Heart right ventricle (tissue), 16 donors: Measurements from ENCODE around the gene ZHX3. TPM values are rescaled to one million over a fixed set of nuclear protein-coding genes. Genes with fewer than 3 reads are reported as not detected.

Experiments used
- ATAC-seq, 8 donors: fragments of 200-7000 bp; cut with Tn5 transposase; one replicate each; pipeline ENCODE4 v1.9.1; 2020; ENCODE audit warnings: mild to moderate bottlenecking in 8 of 8, moderate library complexity in 8 of 8, moderate number of reproducible peaks in 1 of 8
- DNase-seq, 2 donors: peaks; one replicate each; pipeline ENCODE4 v3.0.0-alpha.2; 2020
- H3K27ac ChIP-seq, 10 donors: fragments of 200-600 bp; sonication (generic) in 2 of 10; one replicate each; pipeline versions ENCODE4 v1.5.0 to v1.8.0; 2020 to 2022; ENCODE audit warnings: mild to moderate bottlenecking in 3 of 10
- H3K27me3 ChIP-seq, 7 donors: fragments of 200-600 bp; one replicate each; pipeline ENCODE4 v1.8.0; 2021 to 2022; ENCODE audit warnings: mild to moderate bottlenecking in 2 of 7
- H3K36me3 ChIP-seq, 9 donors: fragments of 200-600 bp; sonication (generic) in 1 of 9; one replicate each; pipeline versions ENCODE4 v1.5.0 to v1.8.0; 2020 to 2022; ENCODE audit warnings: mild to moderate bottlenecking in 2 of 9
- H3K4me1 ChIP-seq, 9 donors: fragments of 200-600 bp; sonication (generic) in 1 of 9; one replicate each; pipeline versions ENCODE4 v1.5.0 to v1.8.0; 2020 to 2022; ENCODE audit warnings: mild to moderate bottlenecking in 4 of 9
- H3K4me3 ChIP-seq, 10 donors: fragments of 200-600 bp; sonication (generic) in 2 of 10; one replicate each; pipeline versions ENCODE4 v1.5.0 to v1.8.0; 2020 to 2022; ENCODE audit warnings: mild to moderate bottlenecking in 7 of 10, moderate library complexity in 2 of 10
- H3K9me3 ChIP-seq, 11 donors: fragments of 200-600 bp in 10 of 11; sonication (generic) in 2 of 11; one replicate each; pipeline versions ENCODE4 v1.5.0 to v1.8.0; 2013 to 2022; ENCODE audit warnings: mild to moderate bottlenecking in 2 of 11, control low read depth in 1 of 11, moderate library complexity in 1 of 11
- CTCF ChIP-seq, 9 donors: fragments of 200-600 bp; sonication (generic) in 2 of 9; IDR thresholded peaks; one replicate each; pipeline versions ENCODE4 v1.5.0 to v1.8.0; 2021 to 2022; ENCODE audit warnings: antibody characterized with exemption in 9 of 9, mild to moderate bottlenecking in 5 of 9, moderate library complexity in 1 of 9
- WGBS, 2 donors: extraction: QIAGEN DNeasy Blood & Tissue Kit; methylation state at CpG; one replicate each; pipeline ENCODE4 v1.1.7; 2013; ENCODE audit warnings: inconsistent platforms in 1 of 2; 5-methylcytosine and 5-hydroxymethylcytosine counted together
- intact Hi-C, 10 donors: fragments of 100-400 bp; cut with DNase I; formaldehyde crosslinking; loops; one replicate each; pipeline versions ENCODE4 v1.11.1 to v1.14.2; 2022
- polyA plus RNA-seq, 2 donors: library from polyadenylated mRNA; stranded (reverse); fragments of 200-250 nt; gene quantifications; one replicate each; pipeline ENCODE4 v1.2.3, GENCODE V29; 2013
- total RNA-seq, 10 donors: library from RNA; stranded (reverse); fragmentation: NEBNext Ultra II Directional in 3 of 10; extraction: Animal tissue kit (Norgen Biotek cat#: 25700) in 3 of 10; gene quantifications; one replicate each; pipeline versions ENCODE4 v1.2.1 to v1.2.4, GENCODE V29; 2021 to 2023
- donor health status: Arrhythmogenic right ventricular cardiomyopathy.
- donor health status: ischemic (EF 13 %, LVEDD 7.1; RV severe dilation, severe dysfunction).
- donor health status: healthy with polysubstance abuse.
- donor health status: DM: no; HTN: yes; CAD: no.
- donor health status: DM: no; HTN: no; CAD: no.
- donor health status: ischemic (EF 25% LVEDD 6.9; RV normal size, moderate dysfunction).
- donor health status: ischemic (EF 25% LVEDD 5.7; RV mildly dilated, moderate dysfunction).
- donor health status: healthy.
- donor health status: DM: yes; HTN: yes; CAD: no.
- donor health status: Ischemic cardiomyopathy.
- donor health status: ischemic (EF 35%, LVEDD 5.7; RV mildly dilated, moderate dysfunction).
- donor health status: nonischemic (EF 11% LVEDD 7.7; RV severe dilation, severe dysfunction).
- donor health status: DM: yes; HTN: yes; CAD: no.
- donor health status: PGD.
- donor health status: ischemic (EF 29% LVEDD 5.4; RV normal size, mild dysfunction).
- donor health status: nonischemic (EF 23%, LVEDD 6.1; RV moderate dilation, normal function).

The ZHX3 gene
- total and polyA plus RNA-seq, 12 donors, result 6.5 to 51.8 (median 30.4) TPM

GRCh38 chr20:41365777-41366545 is 48.4 kb upstream of the ZHX3 start:
- ATAC-seq, result peak in 4 of 8 donors; percentile 3 to 29 (median 8)

GRCh38 chr20:41364967-41365765 is 47.6 kb upstream of the ZHX3 start:
- 82 to 84% methylated on average over 19 of the region's 19 CpGs for WGBS, 2 donors
- ATAC-seq (no peak), DNase-seq (no peak)
- H3K9me3 ChIP-seq, result no peaks in the 10 kb centered on the region
- peak overlapping the region in 4 of 10 donors; percentile 51 to 75 (median 56) for H3K27ac ChIP-seq
- H3K4me1 ChIP-seq, result peaks cover 4 to 40% (median 15%) of the 10 kb centered on the region in 9 donors
- peak overlapping the region in 8 of 10 donors; percentile 29 to 60 (median 47) for H3K4me3 ChIP-seq
- H3K27me3 ChIP-seq, result peaks cover 0 to 47% (median 27%) of the 10 kb centered on the region in 7 donors
- H3K36me3 ChIP-seq, result peaks cover 0 to 3% (median 0%) of the 10 kb centered on the region in 9 donors
- no peak for TF ChIP-seq CTCF (IDR thresholded peaks at IDR 0.05)
- intact Hi-C loops, result loop anchor here in 1 of 10 donors (5.0 kb wide), 1 partner anchor 47 kb away; no protein-coding TSS in a partner anchor

More at GRCh38 chr20:41365777-41366545, 48.4 kb upstream of the ZHX3 start:
- no peaks in the 10 kb centered on the region for H3K36me3 ChIP-seq
- no peak for TF ChIP-seq CTCF (IDR thresholded peaks at IDR 0.05)
- intact Hi-C loops, result no loop called here
- H3K27me3 ChIP-seq, result peaks cover 0 to 47% (median 27%) of the 10 kb centered on the region in 7 donors
- H3K4me1 ChIP-seq, result peaks cover 4 to 32% (median 15%) of the 10 kb centered on the region in 9 donors
- no peak for DNase-seq
- peak overlapping the region in 4 of 10 donors; percentile 51 to 75 (median 56) for H3K27ac ChIP-seq
- peaks cover 0 to 1% (median 0%) of the 10 kb centered on the region in 11 donors for H3K9me3 ChIP-seq
- WGBS, 2 donors, result 4 to 5% methylated on average over 75 to 76 of the region's 76 CpGs
- peak overlapping the region; percentile 20 to 60 (median 46) for H3K4me3 ChIP-seq

GRCh38 chr20:41364236-41364855 is 46.8 kb upstream of the ZHX3 start:
- ATAC-seq, result no peak
- no peaks in the 10 kb centered on the region for H3K9me3 ChIP-seq
- peaks cover 0 to 8% (median 0%) of the 10 kb centered on the region in 9 donors for H3K36me3 ChIP-seq
- intact Hi-C loops, result loop anchor here in 1 of 10 donors (5.0 kb wide), 1 partner anchor 48 kb away; no protein-coding TSS in a partner anchor
- peaks cover 0 to 47% (median 27%) of the 10 kb centered on the region in 7 donors for H3K27me3 ChIP-seq
- no peak overlapping the region for H3K4me3 ChIP-seq
- H3K27ac ChIP-seq, result no peak overlapping the region
- no peak for TF ChIP-seq CTCF (IDR thresholded peaks at IDR 0.05)
- no peak for DNase-seq
- WGBS, 2 donors, result 87 to 93% methylated on average over 13 of the region's 13 CpGs
- H3K4me1 ChIP-seq, result peaks cover 4 to 48% (median 15%) of the 10 kb centered on the region in 9 donors
